ENCODE data around the gene DNAH11.
"Not testable (repeated sequence)": the region's sequence is repeated elsewhere in the genome, so short reads cannot be mapped to it uniquely, and the experiment has no call there.

The DNAH11 gene

GRCh38 chr7:21542891-21543527 lies at the start of gene DNAH11:
Gene DNAH11 (plus strand): TSS chr7:21543039. CDS start chr7:21543246, 207 bp downstream.
- no peak for DNase-seq

GRCh38 chr7:21495731-21496130 lies 47.1 kb upstream of the DNAH11 start:
- no peak for DNase-seq

GRCh38 chr7:21497072-21497471 lies 45.8 kb upstream of the DNAH11 start:
- DNase-seq: no peak

- no peak for DNase-seq
Measured at GRCh38 chr7:21500117-21500832, 42.6 kb upstream of the DNAH11 start.

- DNase-seq: no peak
Measured at GRCh38 chr7:21504021-21504420, 38.8 kb upstream of the DNAH11 start.

- DNase-seq: peak; percentile 3
Measured at GRCh38 chr7:21507627-21508343, 35.1 kb upstream of the DNAH11 start.

GRCh38 chr7:21508538-21508937 lies 34.3 kb upstream of the DNAH11 start:
- no peak for DNase-seq

GRCh38 chr7:21514062-21514461 lies 28.8 kb upstream of the DNAH11 start:
- no peak for DNase-seq

GRCh38 chr7:21524680-21525079 lies 18.2 kb upstream of the DNAH11 start:
- DNase-seq: no peak

GRCh38 chr7:21526007-21526406 lies 16.8 kb upstream of the DNAH11 start:
- DNase-seq: no peak

- no peak for DNase-seq
Measured at GRCh38 chr7:21526448-21526847, 16.4 kb upstream of the DNAH11 start.

- not testable (repeated sequence) for DNase-seq
Measured at GRCh38 chr7:21532485-21532884, 10.4 kb upstream of the DNAH11 start.

- DNase-seq: not testable (repeated sequence)
Measured at GRCh38 chr7:21533646-21534045, 9.2 kb upstream of the DNAH11 start.

GRCh38 chr7:21536445-21537118 lies 6.3 kb upstream of the DNAH11 start:
- DNase-seq: not testable (repeated sequence)

- no peak for DNase-seq
Measured at GRCh38 chr7:21538936-21539495, 3.8 kb upstream of the DNAH11 start.

GRCh38 chr7:21543528-21544302 lies 876 bp downstream of the DNAH11 start:
- DNase-seq: no peak

GRCh38 chr7:21544303-21544656 lies 1.4 kb downstream of the DNAH11 start:
- no peak for DNase-seq

- DNase-seq: no peak
Measured at GRCh38 chr7:21544715-21545114, 1.9 kb downstream of the DNAH11 start.

- no peak for DNase-seq
Measured at GRCh38 chr7:21547501-21547900, 4.7 kb downstream of the DNAH11 start.

- no peak for DNase-seq
Measured at GRCh38 chr7:21548491-21548890, 5.7 kb downstream of the DNAH11 start.

- no peak for DNase-seq
Measured at GRCh38 chr7:21550076-21550475, 7.2 kb downstream of the DNAH11 start.

- no peak for DNase-seq
Measured at GRCh38 chr7:21550821-21551531, 8.1 kb downstream of the DNAH11 start.

All from CD4-positive, alpha-beta T cell treated with Interferon gamma for 1 hour (primary cell).